Activated B cell treated with CpG ODN at 0.5 μM for 24 hours (primary cell): ENCODE data around the gene FANK1. TPM values are rescaled to one million over a fixed set of nuclear protein-coding genes. Genes with fewer than 3 reads are reported as not detected.
"Not testable (repeated sequence)": the region's sequence is repeated elsewhere in the genome, so short reads cannot be mapped to it uniquely, and the experiment has no call there.

Experiments
- ATAC-seq: fragments of 200-7000 bp; cut with Tn5 transposase; one replicate; pipeline ENCODE4 v1.10.0; 2021; ENCODE audit warnings: low read depth, mild to moderate bottlenecking, moderate library complexity
- CTCF ChIA-PET: fragments of 350-600 bp; sonication (Branson Sonifier 250); formaldehyde crosslinking; loops from one replicate; lab custom pipeline; 2021; ENCODE audit warnings: antibody characterized with exemption; lab: Charles Lee
- POLR2A ChIA-PET: fragments of 350-600 bp; sonication (Branson Sonifier 250); formaldehyde crosslinking; loops from one replicate; lab custom pipeline; 2021; ENCODE audit warnings: antibody characterized with exemption; lab: Charles Lee
- DNase-seq: peaks from one replicate; pipeline ENCODE4 v3.0.0; 2022
- H3K27ac Mint-ChIP-seq: one replicate; pipeline ENCODE4 v1.8.0; 2020; ENCODE audit warnings: mixed read lengths
- H3K27me3 Mint-ChIP-seq: one replicate; pipeline ENCODE4 v1.8.0; 2021; ENCODE audit warnings: mixed read lengths
- H3K36me3 Mint-ChIP-seq: one replicate; pipeline ENCODE4 v1.8.0; 2021; ENCODE audit warnings: low read depth, mixed read lengths
- H3K4me1 Mint-ChIP-seq: one replicate; pipeline ENCODE4 v1.8.0; 2021; ENCODE audit warnings: mixed read lengths
- H3K4me3 Mint-ChIP-seq: one replicate; pipeline ENCODE4 v1.8.0; 2020; ENCODE audit warnings: mild to moderate bottlenecking, mixed read lengths
- H3K9me3 Mint-ChIP-seq: one replicate; pipeline ENCODE4 v1.8.0; 2020; ENCODE audit warnings: mixed read lengths
- intact Hi-C: fragments of 100-400 bp; cut with micrococcal nuclease; formaldehyde crosslinking; loops from one replicate; pipeline ENCODE4 v1.15.1; 2024
- total RNA-seq: library from RNA; stranded (reverse); gene quantifications from 2 replicates; pipeline ENCODE4 v1.2.3, GENCODE V29; 2022
- TF ChIP-seq, protein P1 (sequence below): fragments of 200-600 bp; IDR thresholded peaks from one replicate; pipeline ENCODE4 v1.8.0; 2022; ENCODE audit warnings: antibody characterized with exemption, mild to moderate bottlenecking

FANK1 gene
- total RNA-seq, 1 donor from 2014 or later, result 0.42 TPM

DNA sequence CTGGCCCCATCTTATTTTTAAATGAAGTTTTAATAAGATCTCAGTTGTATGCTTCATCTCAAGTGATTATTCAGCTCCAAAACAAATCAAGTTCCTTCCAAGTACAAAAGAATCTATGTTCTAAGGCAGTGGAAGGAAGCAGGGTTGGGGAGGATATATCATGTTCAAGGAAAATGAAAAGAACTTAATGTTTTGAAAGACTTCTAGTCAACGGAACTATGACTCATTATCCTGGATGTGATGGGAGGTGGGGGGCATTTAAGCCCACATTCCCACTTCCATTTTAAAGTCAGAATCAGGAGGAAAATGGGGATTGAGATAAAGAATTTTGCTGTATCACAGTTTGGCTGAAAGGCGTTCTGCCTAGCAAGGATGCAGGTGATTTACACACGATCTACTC, 59.4 kb downstream of the FANK1 start:
- H3K4me1 Mint-ChIP-seq, result no peaks in the 10 kb centered on the region
- H3K27ac Mint-ChIP-seq, result no peak overlapping the region
- ATAC-seq (no peak), DNase-seq (no peak)
- POLR2A ChIA-PET, result no interaction called here
- CTCF ChIA-PET, result no interaction called here
- peaks cover 9% of the 10 kb centered on the region for H3K9me3 Mint-ChIP-seq
- intact Hi-C loops, result no loop called here
- peaks cover 2% of the 10 kb centered on the region for H3K27me3 Mint-ChIP-seq
- H3K36me3 Mint-ChIP-seq, result no peaks in the 10 kb centered on the region
- TF ChIP-seq, protein P1, sequence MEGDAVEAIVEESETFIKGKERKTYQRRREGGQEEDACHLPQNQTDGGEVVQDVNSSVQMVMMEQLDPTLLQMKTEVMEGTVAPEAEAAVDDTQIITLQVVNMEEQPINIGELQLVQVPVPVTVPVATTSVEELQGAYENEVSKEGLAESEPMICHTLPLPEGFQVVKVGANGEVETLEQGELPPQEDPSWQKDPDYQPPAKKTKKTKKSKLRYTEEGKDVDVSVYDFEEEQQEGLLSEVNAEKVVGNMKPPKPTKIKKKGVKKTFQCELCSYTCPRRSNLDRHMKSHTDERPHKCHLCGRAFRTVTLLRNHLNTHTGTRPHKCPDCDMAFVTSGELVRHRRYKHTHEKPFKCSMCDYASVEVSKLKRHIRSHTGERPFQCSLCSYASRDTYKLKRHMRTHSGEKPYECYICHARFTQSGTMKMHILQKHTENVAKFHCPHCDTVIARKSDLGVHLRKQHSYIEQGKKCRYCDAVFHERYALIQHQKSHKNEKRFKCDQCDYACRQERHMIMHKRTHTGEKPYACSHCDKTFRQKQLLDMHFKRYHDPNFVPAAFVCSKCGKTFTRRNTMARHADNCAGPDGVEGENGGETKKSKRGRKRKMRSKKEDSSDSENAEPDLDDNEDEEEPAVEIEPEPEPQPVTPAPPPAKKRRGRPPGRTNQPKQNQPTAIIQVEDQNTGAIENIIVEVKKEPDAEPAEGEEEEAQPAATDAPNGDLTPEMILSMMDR, result no peak
- no peak overlapping the region for H3K4me3 Mint-ChIP-seq

DNA sequence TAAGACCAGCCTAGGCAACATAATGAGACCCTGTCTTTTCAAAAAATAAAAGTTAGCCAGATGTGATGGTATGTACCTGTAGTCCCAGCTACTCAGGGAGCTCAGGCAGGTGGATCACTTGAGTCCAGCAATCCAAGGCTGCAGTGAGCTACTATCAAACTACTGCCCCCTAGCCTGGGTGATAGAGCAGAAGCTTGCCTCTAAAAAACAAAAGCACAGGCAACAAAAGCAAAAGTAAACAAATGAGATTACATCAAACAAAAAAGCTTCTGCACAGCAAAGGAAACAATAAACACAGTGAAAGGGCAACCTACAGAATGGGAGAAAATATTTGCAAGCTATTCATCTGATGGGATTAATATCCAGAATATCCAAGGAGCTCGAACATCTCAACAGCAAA, 65.4 kb downstream of the FANK1 start:
- TF ChIP-seq, protein P1, result no peak

DNA sequence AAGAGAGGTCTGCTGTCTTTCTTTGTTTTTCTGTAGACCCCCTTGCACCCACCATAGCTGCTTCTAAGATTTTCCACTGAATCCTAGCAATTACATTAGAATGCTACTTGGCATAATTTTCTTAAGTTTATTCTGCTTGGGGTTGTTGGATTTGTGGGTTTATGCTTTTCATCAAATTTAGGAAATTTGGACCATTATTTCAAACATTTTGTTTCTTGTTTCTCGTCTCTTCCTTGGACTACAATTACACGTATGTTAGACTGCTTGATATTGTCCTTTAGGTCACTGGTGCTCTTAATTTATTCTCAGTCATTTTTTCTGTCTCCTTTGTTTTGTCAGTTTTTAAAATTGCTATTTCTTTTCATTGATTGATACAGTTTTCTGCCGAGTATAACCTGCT, 65.8 kb downstream of the FANK1 start:
- ChIA-PET CTCF (no interaction called here), POLR2A (no interaction called here)
- ATAC-seq (no peak), DNase-seq (no peak)
- Mint-ChIP-seq H3K4me3 (no peak overlapping the region), H3K4me1 (no peaks in the 10 kb centered on the region), H3K27ac (no peak overlapping the region), H3K36me3 (no peaks in the 10 kb centered on the region), H3K27me3 (peaks cover 4% of the 10 kb centered on the region), H3K9me3 (no peaks in the 10 kb centered on the region)
- intact Hi-C loops, result no loop called here
- TF ChIP-seq, protein P1, result no peak

More for the DNA sequence above, 65.4 kb downstream of the FANK1 start:
- Mint-ChIP-seq H3K4me1 (no peaks in the 10 kb centered on the region), H3K27me3 (peaks cover 2% of the 10 kb centered on the region), H3K9me3 (no peaks in the 10 kb centered on the region), H3K27ac (no peak overlapping the region), H3K4me3 (no peak overlapping the region), H3K36me3 (no peaks in the 10 kb centered on the region)
- POLR2A ChIA-PET, result no interaction called here
- CTCF ChIA-PET, result no interaction called here
- intact Hi-C loops, result no loop called here
- ATAC-seq (no peak), DNase-seq (no peak)

DNA sequence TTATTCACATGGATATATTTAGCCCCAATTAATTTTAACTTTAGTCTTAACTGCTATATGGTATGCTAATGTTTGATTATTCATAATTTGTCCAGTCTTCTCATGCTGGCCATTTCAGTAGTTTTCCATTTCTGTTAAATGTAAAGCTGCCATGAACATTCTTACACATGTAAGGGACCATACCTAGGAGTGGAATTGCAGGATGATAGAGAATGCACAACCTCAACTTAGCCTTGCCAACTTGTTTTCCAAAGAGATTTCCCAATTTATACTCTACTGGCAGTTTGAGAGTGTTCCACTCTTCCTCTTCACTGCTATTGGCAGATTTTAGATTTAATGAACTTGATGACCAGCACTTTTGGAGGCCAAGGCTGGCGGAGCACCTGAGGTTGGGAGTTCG, 68.2 kb downstream of the FANK1 start:
- ChIA-PET CTCF (no interaction called here), POLR2A (no interaction called here)
- Mint-ChIP-seq H3K4me1 (no peaks in the 10 kb centered on the region), H3K27ac (no peak overlapping the region), H3K4me3 (no peak overlapping the region), H3K36me3 (no peaks in the 10 kb centered on the region), H3K27me3 (peaks cover 4% of the 10 kb centered on the region), H3K9me3 (no peaks in the 10 kb centered on the region)
- DNase-seq (no peak), ATAC-seq (no peak)
- intact Hi-C loops, result no loop called here
- TF ChIP-seq, protein P1, result no peak

DNA sequence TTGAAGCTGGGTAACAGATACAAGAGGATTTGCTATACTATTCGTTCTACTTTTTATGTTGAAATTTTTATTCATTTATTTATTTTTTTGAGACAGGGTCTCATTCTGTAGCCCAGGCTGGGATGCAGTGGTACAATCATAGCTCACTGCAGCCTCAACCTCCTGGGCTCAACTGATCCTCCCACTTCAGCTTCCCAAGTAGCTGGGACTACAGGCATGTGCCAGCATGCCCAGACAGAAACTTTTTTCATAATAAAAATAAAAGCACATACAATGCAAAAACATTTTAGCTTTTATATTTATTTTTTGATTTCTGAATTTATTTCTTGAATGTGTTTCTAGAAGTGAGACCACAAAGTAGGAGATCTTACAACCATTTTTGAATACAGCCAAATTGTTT, 71.2 kb downstream of the FANK1 start:
- no peaks in the 10 kb centered on the region for H3K4me1 Mint-ChIP-seq
- H3K36me3 Mint-ChIP-seq, result no peaks in the 10 kb centered on the region
- intact Hi-C loops, result no loop called here
- DNase-seq (no peak), ATAC-seq (no peak)
- peaks cover 3% of the 10 kb centered on the region for H3K9me3 Mint-ChIP-seq
- ChIA-PET CTCF (interaction anchor here (1.1 to 1.4 kb wide), 2 partner anchors 13 to 631 kb away, joined by 3 to 4 read pairs; no protein-coding TSS in a partner anchor), POLR2A (no interaction called here)
- TF ChIP-seq, protein P1, result no peak
- H3K27me3 Mint-ChIP-seq, result peaks cover 4% of the 10 kb centered on the region
- no peak overlapping the region for H3K4me3 Mint-ChIP-seq
- no peak overlapping the region for H3K27ac Mint-ChIP-seq

DNA sequence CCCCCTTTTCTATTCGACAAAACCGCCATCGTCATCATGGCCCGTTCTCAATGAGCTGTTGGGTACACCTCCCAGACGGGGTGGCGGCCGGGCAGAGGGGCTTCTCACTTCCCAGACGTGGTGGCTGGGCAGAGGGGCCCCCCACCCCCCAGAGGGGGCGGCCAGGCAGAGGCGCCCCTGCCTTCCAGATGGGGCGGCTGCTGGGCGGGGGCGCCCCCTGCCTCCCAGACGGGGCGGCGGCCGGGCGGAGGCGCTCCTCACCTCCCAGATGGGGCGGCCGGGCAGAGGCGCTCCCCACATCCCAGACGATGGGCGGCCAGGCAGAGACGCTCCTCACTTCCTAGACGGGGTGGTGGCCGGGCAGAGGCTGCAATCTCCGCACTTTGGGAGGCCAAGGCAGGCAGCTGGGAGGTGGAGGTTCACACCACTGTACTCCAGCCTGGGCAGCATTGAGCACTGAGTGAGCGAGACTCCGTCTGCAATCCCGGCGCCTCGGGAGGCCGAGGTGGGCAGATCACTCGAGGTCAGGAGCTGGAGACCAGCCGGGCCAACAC, 73.8 kb downstream of the FANK1 start:
- H3K9me3 Mint-ChIP-seq, H3K27me3 Mint-ChIP-seq, H3K4me3 Mint-ChIP-seq, intact Hi-C loops, ATAC-seq, H3K36me3 Mint-ChIP-seq, H3K4me1 Mint-ChIP-seq, H3K27ac Mint-ChIP-seq, CTCF ChIA-PET, DNase-seq, POLR2A ChIA-PET: not testable (repeated sequence)
